ENCODE data around the gene DIPK1B.
"Not testable (repeated sequence)": the region's sequence is repeated elsewhere in the genome, so short reads cannot be mapped to it uniquely, and the experiment has no call there.

DIPK1B gene

DNA sequence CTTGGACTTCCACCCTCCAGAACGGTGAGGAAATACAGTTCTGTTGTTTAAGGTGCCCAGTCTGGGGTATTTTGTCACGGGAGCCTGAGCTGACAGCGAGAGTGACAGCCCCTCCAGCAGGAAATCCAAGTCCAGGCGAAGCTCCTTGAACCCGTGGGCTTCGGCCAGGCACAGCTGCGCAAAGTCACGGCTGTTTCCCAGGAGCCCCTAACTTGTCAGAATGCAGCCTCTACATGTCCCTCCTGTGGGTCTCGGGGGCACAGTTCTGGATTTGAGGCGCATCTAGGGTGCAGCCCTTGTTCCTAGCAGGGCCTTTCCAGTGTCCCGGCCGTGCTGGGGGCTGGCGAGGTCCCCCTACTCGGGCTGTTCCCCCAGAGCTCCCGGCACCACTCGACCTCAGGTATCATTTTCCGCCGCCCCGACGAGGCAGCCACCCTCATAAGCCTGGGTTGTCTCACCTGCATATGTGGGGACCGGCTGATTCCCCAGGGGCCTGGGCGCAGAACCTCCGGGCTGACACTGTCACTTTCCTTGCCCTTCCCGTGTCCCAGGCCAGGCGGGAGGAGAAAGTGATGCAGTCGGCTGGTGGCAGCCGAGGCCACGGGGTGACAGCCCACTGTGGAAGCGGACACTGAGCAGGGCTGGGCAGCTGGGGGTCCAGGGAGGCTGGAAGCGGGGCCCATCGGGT, 41.1 kb downstream of the DIPK1B start:
- no peak for DNase-seq (ENCODE audit: low read depth in 2 of 2)

- DNase-seq (ENCODE audit: low read depth in 2 of 2) = no peak
Measured at GRCh38 chr9:136754059-136754572, 41.7 kb downstream of the DIPK1B start.

GRCh38 chr9:136754626-136755301, 42.4 kb downstream of the DIPK1B start:
- no peak for DNase-seq (ENCODE audit: low read depth in 2 of 2)

DNA sequence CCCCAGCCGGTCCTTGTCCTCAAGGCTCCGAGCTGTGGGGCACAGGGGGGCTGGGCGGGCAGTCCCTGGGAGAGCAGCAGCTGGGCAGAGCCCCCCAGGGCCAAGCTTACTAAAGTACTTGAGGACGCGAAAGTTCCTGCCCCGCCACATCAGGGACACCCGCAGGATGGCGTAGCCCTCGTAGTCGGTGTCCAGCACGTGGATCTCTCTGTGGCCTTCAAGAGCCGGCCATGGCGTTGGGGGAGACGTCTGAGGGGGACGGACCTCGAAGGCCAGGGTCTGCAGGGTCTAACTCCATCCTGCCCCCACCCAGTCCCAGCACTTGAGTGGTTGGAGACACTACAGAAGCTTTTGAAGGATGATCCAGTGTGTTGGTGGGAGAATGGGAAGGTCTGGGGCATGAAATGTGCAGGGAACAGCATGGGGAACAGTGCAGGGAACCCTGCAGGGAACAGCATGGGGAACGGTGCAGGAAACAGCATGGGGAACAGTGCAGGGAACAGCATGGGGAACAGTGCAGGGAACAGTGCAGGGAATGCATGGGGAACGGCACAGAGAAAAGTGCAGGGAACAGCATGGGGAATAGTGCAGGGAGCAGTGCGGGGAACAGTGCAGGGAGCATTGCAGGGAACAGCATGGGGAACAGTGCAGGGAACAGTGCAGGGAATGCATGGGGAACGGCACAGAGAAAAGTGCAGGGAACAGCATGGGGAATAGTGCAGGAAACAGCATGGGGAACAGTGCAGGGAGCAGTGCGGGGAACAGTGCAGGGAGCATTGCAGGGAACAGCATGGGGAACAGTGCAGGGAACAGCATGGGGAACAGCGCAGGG, 43.1 kb downstream of the DIPK1B start:
- not testable (repeated sequence) for DNase-seq (ENCODE audit: low read depth in 2 of 2)

DNA sequence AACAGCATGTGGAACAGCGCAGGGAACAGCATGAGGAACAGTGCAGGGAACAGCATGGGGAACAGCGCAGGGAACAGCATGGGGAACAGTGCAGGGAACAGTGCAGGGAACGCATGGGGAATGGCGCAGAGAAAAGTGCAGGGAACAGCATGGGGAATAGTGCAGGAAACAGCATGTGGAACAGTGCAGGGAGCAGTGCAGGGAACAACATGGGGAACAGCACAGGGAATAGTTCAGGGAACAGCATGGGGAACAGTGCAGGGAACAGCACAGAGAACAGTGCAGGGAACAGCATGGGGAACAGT, 43.7 kb downstream of the DIPK1B start:
- DNase-seq (ENCODE audit: low read depth in 2 of 2) = no peak

GRCh38 chr9:136756836-136757235, 44.5 kb downstream of the DIPK1B start:
- no peak for DNase-seq (ENCODE audit: low read depth in 2 of 2)

DNA sequence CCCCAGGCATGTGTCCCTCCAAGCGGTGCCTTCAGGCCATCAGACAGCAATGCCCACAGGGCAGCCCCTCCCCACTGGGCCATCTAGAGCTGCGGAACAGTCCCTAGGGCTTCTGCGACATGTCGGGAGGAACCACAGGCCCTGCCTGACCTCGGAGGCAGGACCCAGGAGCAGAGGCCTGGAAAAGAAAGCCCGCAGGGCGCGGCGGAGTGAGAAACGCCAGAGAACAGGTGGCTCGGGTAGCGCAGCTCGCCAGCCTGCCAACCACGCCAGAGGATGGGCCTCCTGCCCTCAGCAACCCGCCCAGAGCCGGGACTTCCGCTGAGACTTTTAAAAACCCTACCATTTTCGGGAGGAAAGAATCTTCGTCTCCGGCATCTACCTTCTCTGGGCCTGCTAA, 45.0 kb downstream of the DIPK1B start:
- no peak for DNase-seq (ENCODE audit: low read depth in 2 of 2)

- DNase-seq (ENCODE audit: low read depth in 2 of 2) = no peak
Measured at GRCh38 chr9:136757751-136758140, 45.4 kb downstream of the DIPK1B start.

GRCh38 chr9:136759001-136759400, 46.6 kb downstream of the DIPK1B start:
- DNase-seq (ENCODE audit: low read depth in 2 of 2) = no peak

DNA sequence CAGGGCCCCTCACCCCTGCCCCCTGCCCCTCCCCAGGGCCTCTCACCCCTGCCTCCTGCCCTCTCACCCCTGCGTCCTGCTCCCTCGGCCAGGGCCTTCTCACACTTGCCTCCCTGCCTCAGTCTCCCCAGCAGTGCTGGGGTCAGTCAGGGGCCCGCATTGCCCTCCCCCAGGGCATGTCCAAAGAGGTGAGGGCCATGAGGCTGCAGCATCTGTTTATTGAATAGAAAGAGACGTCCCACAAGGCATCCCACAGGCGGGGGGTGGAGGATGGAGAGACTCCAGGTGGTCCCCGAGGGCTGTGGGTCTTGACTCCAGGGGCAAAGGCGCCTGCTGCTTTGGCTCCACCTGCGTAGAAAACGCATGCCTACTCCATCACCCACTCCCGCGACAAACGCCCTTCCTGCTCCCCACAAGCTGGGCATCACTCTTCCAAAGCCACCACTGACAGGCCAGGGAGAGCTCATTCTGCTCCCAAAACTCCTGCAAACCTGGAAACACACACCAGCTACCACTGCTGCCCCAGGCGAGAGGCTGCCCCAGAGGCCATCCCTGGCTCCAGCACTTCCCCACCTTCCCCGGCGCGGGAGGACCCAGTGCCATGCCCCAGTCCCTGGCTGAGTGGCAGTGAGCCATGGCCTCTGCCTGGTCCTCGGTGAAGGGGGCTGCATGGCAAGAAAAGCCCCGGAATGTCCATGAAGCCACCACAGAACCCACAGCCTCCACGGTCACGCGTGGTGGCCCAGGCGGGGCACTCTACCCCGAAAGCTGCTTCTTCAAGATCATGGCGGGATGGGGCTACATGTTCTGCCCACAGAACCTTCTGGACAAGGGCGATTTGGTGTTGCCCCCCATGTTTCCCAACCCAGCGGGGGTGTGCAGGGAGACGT, 47.3 kb downstream of the DIPK1B start:
- DNase-seq (ENCODE audit: low read depth in 2 of 2) = no peak

DNA sequence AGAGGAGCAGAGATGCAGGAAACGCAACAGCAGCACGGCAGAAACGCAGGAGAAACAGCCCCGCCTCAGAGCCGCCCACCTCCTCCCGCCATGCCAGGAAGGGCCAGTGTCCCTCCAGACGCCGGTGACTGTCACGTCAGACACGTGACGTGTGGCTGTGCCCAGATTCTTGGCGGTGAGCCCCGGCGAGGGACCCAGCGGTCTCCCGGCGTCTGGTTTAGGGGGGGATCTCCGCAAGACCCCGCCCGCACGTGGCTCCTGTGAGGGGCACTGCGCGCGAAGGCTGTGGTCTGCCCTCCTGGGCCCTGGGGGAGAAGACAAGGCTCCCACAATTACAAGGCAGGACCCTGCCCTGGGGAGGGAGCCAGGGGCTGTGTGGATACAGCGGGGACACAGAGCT, 48.1 kb downstream of the DIPK1B start:
- no peak for DNase-seq (ENCODE audit: low read depth in 2 of 2)

- DNase-seq (ENCODE audit: low read depth in 2 of 2) = not testable (repeated sequence)
Measured at GRCh38 chr9:136760834-136761544, 48.6 kb downstream of the DIPK1B start.

GRCh38 chr9:136761545-136761981, 49.2 kb downstream of the DIPK1B start:
- DNase-seq (ENCODE audit: low read depth in 2 of 2) = no peak

- no peak for DNase-seq (ENCODE audit: low read depth in 2 of 2)
Measured at GRCh38 chr9:136762221-136762691, 49.9 kb downstream of the DIPK1B start.

- DNase-seq (ENCODE audit: low read depth in 2 of 2) = peak in 1 of 2 experiments; percentile 55
Measured at GRCh38 chr9:136762915-136763648, 50.7 kb downstream of the DIPK1B start.

- DNase-seq (ENCODE audit: low read depth in 2 of 2) = no peak
Measured at GRCh38 chr9:136763649-136764035, 51.3 kb downstream of the DIPK1B start.

- no peak for DNase-seq (ENCODE audit: low read depth in 2 of 2)
Measured at GRCh38 chr9:136764301-136764891, 52.0 kb downstream of the DIPK1B start, which contains the start of gene LCN15. Gene LCN15 (minus strand): TSS chr9:136764518. CDS start chr9:136764488, 30 bp downstream.

DNA sequence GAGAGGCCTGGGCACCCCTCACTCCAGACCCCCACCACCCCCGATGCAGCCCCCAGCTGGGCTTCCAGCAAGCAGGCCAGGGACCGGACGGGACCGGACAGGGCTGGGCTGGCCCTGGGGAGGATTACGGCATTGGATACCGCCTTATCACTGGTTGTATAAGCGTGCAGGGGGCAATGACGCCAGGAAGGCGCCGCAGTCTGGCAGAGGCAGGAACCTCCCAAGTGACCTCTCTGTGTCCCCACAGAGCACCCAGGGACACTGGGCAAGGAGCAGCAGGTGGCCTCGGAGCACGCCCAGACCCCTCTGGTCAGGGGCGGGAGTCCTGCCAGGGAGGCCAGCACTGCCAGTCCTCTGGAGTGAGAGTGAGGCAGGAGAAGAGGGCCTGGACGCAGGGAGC, 52.7 kb downstream of the DIPK1B start:
- DNase-seq (ENCODE audit: low read depth in 2 of 2) = no peak

- not testable (repeated sequence) for DNase-seq (ENCODE audit: low read depth in 2 of 2)
Measured at GRCh38 chr9:136765745-136766409, 53.5 kb downstream of the DIPK1B start.

Measured in stimulated activated CD4-positive, alpha-beta T cell treated with anti-CD3 and anti-CD28 coated beads, Interleukin-12 subunit alpha, Interleukin-12 subunit beta, amount 100 ng/mL, for 24 hours (primary cell).